GM23338 (cell line): ENCODE measurements around the gene MMP15. TPM values are rescaled to one million over a fixed set of nuclear protein-coding genes. Genes with fewer than 3 reads are reported as not detected.

Experiments used
- ATAC-seq: fragments of 200-7000 bp; cut with Tn5 transposase; 3 replicates; pipeline ENCODE4 v1.9.1; 2020
- DNase-seq: peaks from one replicate; pipeline ENCODE4 v3.0.0-alpha.2; 2015; ENCODE audit warnings: low spot score
- H2AFZ ChIP-seq: fragments of 200-600 bp; sonication (generic); 2 replicates; pipeline ENCODE4 v1.8.0; 2016; ENCODE audit warnings: antibody characterized with exemption, mild to moderate bottlenecking, moderate library complexity
- H3F3A ChIP-seq: fragments of 200-600 bp; sonication (generic); replicated peaks from 2 replicates; pipeline ENCODE4 v1.8.0; 2017; ENCODE audit warnings: antibody characterized with exemption, mixed run types, low read depth
- H3K27ac ChIP-seq: fragments of 200-600 bp; sonication (generic); 2 replicates; pipeline ENCODE4 v1.6.1; 2016; ENCODE audit warnings: low read depth
- H3K27me3 ChIP-seq: fragments of 200-600 bp; sonication (generic); 2 replicates; pipeline ENCODE4 v1.8.0; 2016; ENCODE audit warnings: mild to moderate bottlenecking, mixed run types, moderate library complexity; ENCODE audit not compliant: insufficient read depth
- H3K36me3 ChIP-seq: fragments of 200-600 bp; sonication (generic); 2 replicates; pipeline ENCODE4 v1.8.0; 2016; ENCODE audit warnings: mild to moderate bottlenecking; ENCODE audit not compliant: insufficient read depth
- H3K4me1 ChIP-seq: fragments of 200-600 bp; sonication (generic); 2 replicates; pipeline ENCODE4 v1.8.0; 2016; ENCODE audit warnings: mild to moderate bottlenecking, moderate library complexity; ENCODE audit not compliant: insufficient read depth
- H3K4me2 ChIP-seq: fragments of 200-600 bp; sonication (generic); 2 replicates; pipeline ENCODE4 v1.7.1; 2017; ENCODE audit warnings: mixed run types
- H3K4me3 ChIP-seq: fragments of 200-600 bp; sonication (generic); 2 replicates; pipeline ENCODE4 v1.6.1; 2016; ENCODE audit warnings: mixed run types
- H3K79me2 ChIP-seq: fragments of 200-600 bp; sonication (generic); replicated peaks from 2 replicates; pipeline ENCODE4 v1.8.0; 2017; ENCODE audit warnings: mild to moderate bottlenecking; ENCODE audit not compliant: insufficient read depth
- H3K9me2 ChIP-seq: fragments of 200-600 bp; sonication (generic); 2 replicates; pipeline ENCODE4 v1.8.0; 2017; ENCODE audit not compliant: insufficient read depth
- H4K20me1 ChIP-seq: fragments of 200-600 bp; sonication (generic); replicated peaks from 2 replicates; pipeline ENCODE4 v1.8.0; 2017; ENCODE audit warnings: mild to moderate bottlenecking; ENCODE audit not compliant: insufficient read depth
- H3K27ac Mint-ChIP-seq: 2 replicates; pipeline ENCODE4 v1.8.0; 2020; ENCODE audit warnings: inconsistent platforms, mild to moderate bottlenecking, moderate library complexity, mixed read lengths
- H3K27me3 Mint-ChIP-seq: 3 replicates; pipeline ENCODE4 v1.8.0; 2022; ENCODE audit warnings: low read depth, mild to moderate bottlenecking, moderate library complexity, mixed read lengths, inconsistent platforms; ENCODE audit not compliant: insufficient read depth, poor library complexity
- H3K36me3 Mint-ChIP-seq: 3 replicates; pipeline ENCODE4 v1.8.0; 2021; ENCODE audit warnings: low read depth, mild to moderate bottlenecking, inconsistent platforms, moderate library complexity, mixed read lengths
- H3K4me1 Mint-ChIP-seq: 3 replicates; pipeline ENCODE4 v1.8.0; 2020; ENCODE audit warnings: mild to moderate bottlenecking, inconsistent platforms, mixed read lengths
- H3K4me3 Mint-ChIP-seq: 3 replicates; pipeline ENCODE4 v1.8.0; 2021; ENCODE audit warnings: moderate library complexity, mild to moderate bottlenecking, inconsistent platforms, mixed read lengths
- H3K9me3 Mint-ChIP-seq: 3 replicates; pipeline ENCODE4 v1.8.0; 2020; ENCODE audit warnings: moderate library complexity, mild to moderate bottlenecking, inconsistent platforms, mixed read lengths
- CREB1 ChIP-seq: fragments of 250-450 bp; sonication (Bioruptor Pico); IDR thresholded peaks from 2 replicates; pipeline ENCODE4 v1.5.0; 2020; ENCODE audit warnings: low read depth, mild to moderate bottlenecking, moderate library complexity
- EZH2 ChIP-seq: fragments of 200-600 bp; sonication (generic); IDR thresholded peaks from one replicate; pipeline ENCODE4 v1.8.0; 2017; ENCODE audit warnings: antibody characterized with exemption, mild to moderate bottlenecking, low read depth; ENCODE audit not compliant: unreplicated experiment
- EZH2phosphoT487 ChIP-seq: fragments of 200-600 bp; sonication (generic); IDR thresholded peaks from one replicate; pipeline ENCODE4 v1.8.1; 2018; ENCODE audit warnings: antibody characterized with exemption; ENCODE audit not compliant: unreplicated experiment
- JUNB ChIP-seq: IDR thresholded peaks from one replicate; pipeline ENCODE4 v1.6.1; 2016; ENCODE audit warnings: antibody characterized with exemption; ENCODE audit not compliant: unreplicated experiment
- NANOG ChIP-seq: IDR thresholded peaks from 2 replicates; pipeline ENCODE4 v1.6.1; 2016; ENCODE audit warnings: antibody characterized with exemption, borderline replicate concordance
- POLR2AphosphoS5 ChIP-seq: IDR thresholded peaks from 2 replicates; pipeline ENCODE4 v1.6.1; 2016; ENCODE audit warnings: antibody characterized with exemption, low read depth
- ZNF114 ChIP-seq: fragments of 250-450 bp; sonication (Bioruptor Pico); IDR thresholded peaks from 2 replicates; pipeline ENCODE4 v1.5.0; 2020; ENCODE audit warnings: mild to moderate bottlenecking, moderate library complexity
- ZNF331 ChIP-seq: fragments of 250-450 bp; sonication (Bioruptor Pico); IDR thresholded peaks from 2 replicates; pipeline ENCODE4 v1.5.0; 2020; ENCODE audit warnings: low read depth, mild to moderate bottlenecking, moderate library complexity
- polyA plus RNA-seq: library from polyadenylated mRNA; unstranded; fragments of >200 nt; fragmentation: Nextera tagmentation; extraction: Ambion mirVana; gene quantifications from 2 replicates; pipeline ENCODE4 v1.2.1, GENCODE V29; 2016
- total RNA-seq: library from RNA; depleted of rRNA; stranded (reverse); fragments of >200 nt; shearing (Covaris generic); gene quantifications from 2 replicates; pipeline ENCODE4 v1.2.3, GENCODE V29; 2014
- TF ChIP-seq, protein P1 (sequence below): fragments of 250-450 bp; sonication (Bioruptor Pico); IDR thresholded peaks from 2 replicates; pipeline ENCODE4 v1.5.0; 2020; ENCODE audit warnings: mild to moderate bottlenecking, moderate library complexity
- TF ChIP-seq, protein P2 (sequence below): IDR thresholded peaks from 2 replicates; pipeline ENCODE4 v1.6.1; 2016; ENCODE audit warnings: antibody characterized with exemption
- TF ChIP-seq, protein P3 (sequence below), 2 experiments: fragments of 200-600 bp in 1 of 2; sonication (generic) in 1 of 2; conservative IDR thresholded peaks; 2 replicates each; pipeline versions ENCODE4 v1.5.1 to v1.6.1; 2016 to 2017; ENCODE audit warnings: antibody characterized with exemption in 2 of 2, low read depth in 2 of 2, mild to moderate bottlenecking in 2 of 2, moderate library complexity in 1 of 2

MMP15 gene
- total and polyA plus RNA-seq, 2 experiments from 2014 or later = 10.9 to 79.1 TPM

DNA sequence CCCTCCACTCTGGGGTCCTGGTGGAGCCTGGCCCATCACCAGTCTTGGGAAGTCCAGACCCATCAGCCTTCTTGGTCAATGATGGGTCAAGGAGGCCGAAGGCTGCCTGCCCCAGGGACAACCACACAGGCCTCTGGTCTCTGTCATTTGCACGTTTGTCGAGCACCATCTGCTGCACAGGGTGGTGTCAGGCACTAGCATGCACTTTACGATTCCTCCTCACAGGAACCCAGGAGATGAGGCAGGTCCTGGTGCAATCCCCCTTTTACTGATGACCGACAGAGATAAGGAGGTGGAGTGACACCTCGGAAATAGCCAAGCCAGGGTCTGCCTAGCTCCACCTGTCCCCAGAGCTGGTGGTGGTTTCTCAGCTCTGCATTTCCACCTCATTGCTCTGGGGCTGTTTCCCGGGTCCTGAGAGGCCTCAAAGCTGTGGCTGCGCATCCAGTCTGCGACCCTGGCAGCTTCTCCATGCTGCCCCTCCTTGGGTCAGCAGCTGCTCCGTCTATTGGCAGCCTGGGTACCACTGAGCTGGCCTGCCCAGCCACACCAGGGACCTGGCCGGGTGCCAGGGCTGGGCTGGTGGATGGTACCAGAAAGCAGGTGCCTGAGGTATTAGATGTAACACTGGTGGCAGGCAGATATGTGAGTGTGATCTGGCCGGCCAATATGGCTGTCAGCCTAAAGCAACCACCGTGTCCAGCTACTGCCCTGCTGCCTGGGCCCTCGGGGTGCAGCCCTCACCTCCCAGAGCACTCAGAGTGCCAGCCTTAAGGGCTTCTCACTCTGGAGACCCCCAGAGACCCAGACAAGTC is 10.0 kb downstream of the MMP15 start:
- Histone ChIP-seq H3K27ac (no peak overlapping the region), H2AFZ (no peak overlapping the region), H4K20me1 (no peaks in the 10 kb centered on the region; the same call in 1 of the 2 replicates), H3K4me1 (peaks cover 5% of the 10 kb centered on the region), H3K4me3 (no peak overlapping the region), H3K9me2 (no peaks in the 10 kb centered on the region), H3K27me3 (no peaks in the 10 kb centered on the region), H3K36me3 (no peaks in the 10 kb centered on the region; the same call in 1 of the 2 replicates), H3K4me2 (no peak overlapping the region), H3F3A (0 out of 2 replicates have a peak, but pooled peaks cover 2% of the 10 kb centered on the region), H3K79me2 (peaks cover 13% of the 10 kb centered on the region; the same call in 1 of the 2 replicates)
- Mint-ChIP-seq H3K27ac (no peak overlapping the region), H3K4me1 (peaks cover 14% of the 10 kb centered on the region), H3K4me3 (no peak overlapping the region), H3K27me3 (peaks cover 5% of the 10 kb centered on the region), H3K36me3 (peaks cover 30% of the 10 kb centered on the region), H3K9me3 (peaks cover 4% of the 10 kb centered on the region; the same call in 1 of the 3 replicates)
- TF ChIP-seq, protein P1, sequence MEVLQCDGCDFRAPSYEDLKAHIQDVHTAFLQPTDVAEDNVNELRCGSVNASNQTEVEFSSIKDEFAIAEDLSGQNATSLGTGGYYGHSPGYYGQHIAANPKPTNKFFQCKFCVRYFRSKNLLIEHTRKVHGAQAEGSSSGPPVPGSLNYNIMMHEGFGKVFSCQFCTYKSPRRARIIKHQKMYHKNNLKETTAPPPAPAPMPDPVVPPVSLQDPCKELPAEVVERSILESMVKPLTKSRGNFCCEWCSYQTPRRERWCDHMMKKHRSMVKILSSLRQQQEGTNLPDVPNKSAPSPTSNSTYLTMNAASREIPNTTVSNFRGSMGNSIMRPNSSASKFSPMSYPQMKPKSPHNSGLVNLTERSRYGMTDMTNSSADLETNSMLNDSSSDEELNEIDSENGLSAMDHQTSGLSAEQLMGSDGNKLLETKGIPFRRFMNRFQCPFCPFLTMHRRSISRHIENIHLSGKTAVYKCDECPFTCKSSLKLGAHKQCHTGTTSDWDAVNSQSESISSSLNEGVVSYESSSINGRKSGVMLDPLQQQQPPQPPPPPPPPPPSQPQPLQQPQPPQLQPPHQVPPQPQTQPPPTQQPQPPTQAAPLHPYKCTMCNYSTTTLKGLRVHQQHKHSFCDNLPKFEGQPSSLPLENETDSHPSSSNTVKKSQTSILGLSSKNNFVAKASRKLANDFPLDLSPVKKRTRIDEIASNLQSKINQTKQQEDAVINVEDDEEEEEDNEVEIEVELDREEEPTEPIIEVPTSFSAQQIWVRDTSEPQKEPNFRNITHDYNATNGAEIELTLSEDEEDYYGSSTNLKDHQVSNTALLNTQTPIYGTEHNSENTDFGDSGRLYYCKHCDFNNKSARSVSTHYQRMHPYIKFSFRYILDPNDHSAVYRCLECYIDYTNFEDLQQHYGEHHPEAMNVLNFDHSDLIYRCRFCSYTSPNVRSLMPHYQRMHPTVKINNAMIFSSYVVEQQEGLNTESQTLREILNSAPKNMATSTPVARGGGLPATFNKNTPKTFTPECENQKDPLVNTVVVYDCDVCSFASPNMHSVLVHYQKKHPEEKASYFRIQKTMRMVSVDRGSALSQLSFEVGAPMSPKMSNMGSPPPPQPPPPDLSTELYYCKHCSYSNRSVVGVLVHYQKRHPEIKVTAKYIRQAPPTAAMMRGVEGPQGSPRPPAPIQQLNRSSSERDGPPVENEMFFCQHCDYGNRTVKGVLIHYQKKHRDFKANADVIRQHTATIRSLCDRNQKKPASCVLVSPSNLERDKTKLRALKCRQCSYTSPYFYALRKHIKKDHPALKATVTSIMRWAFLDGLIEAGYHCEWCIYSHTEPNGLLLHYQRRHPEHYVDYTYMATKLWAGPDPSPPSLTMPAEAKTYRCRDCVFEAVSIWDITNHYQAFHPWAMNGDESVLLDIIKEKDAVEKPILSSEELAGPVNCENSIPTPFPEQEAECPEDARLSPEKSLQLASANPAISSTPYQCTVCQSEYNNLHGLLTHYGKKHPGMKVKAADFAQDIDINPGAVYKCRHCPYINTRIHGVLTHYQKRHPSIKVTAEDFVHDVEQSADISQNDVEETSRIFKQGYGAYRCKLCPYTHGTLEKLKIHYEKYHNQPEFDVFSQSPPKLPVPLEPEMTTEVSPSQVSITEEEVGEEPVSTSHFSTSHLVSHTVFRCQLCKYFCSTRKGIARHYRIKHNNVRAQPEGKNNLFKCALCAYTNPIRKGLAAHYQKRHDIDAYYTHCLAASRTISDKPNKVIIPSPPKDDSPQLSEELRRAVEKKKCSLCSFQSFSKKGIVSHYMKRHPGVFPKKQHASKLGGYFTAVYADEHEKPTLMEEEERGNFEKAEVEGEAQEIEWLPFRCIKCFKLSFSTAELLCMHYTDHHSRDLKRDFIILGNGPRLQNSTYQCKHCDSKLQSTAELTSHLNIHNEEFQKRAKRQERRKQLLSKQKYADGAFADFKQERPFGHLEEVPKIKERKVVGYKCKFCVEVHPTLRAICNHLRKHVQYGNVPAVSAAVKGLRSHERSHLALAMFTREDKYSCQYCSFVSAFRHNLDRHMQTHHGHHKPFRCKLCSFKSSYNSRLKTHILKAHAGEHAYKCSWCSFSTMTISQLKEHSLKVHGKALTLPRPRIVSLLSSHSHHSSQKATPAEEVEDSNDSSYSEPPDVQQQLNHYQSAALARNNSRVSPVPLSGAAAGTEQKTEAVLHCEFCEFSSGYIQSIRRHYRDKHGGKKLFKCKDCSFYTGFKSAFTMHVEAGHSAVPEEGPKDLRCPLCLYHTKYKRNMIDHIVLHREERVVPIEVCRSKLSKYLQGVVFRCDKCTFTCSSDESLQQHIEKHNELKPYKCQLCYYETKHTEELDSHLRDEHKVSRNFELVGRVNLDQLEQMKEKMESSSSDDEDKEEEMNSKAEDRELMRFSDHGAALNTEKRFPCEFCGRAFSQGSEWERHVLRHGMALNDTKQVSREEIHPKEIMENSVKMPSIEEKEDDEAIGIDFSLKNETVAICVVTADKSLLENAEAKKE (CRISPR knock-in tag) = no peak
- no peak for DNase-seq
- ATAC-seq = no peak

DNA sequence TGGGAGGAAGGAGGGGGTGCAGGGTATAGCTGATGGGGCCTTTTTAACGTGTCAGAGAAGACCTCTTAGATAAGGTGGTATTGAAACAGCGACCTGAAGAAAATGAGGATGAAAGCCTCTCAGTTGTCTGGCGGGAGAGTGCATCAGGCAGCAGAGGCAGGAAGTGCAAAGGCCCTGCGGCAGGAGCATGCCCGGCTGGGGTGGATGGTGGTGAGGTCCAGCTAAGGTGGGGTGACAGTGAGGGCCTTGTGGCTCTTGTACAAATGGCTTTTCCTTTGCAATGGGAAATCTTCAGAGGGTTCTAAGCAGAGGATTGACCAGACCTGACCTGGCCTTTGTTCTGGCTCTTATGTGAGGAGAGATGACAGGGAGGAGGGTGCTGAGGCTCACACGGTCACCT is 11.4 kb downstream of the MMP15 start:
- Mint-ChIP-seq H3K4me1 (peaks cover 11% of the 10 kb centered on the region), H3K27ac (no peak overlapping the region), H3K27me3 (peaks cover 5% of the 10 kb centered on the region), H3K9me3 (peaks cover 4% of the 10 kb centered on the region; the same call in 1 of the 3 replicates), H3K4me3 (no peak overlapping the region), H3K36me3 (peaks cover 31% of the 10 kb centered on the region)
- no peaks in the 10 kb centered on the region; the same call in 1 of the 2 replicates for H3K36me3 ChIP-seq
- H3K79me2 ChIP-seq = 0 out of 2 replicates have a peak, but pooled peaks cover 9% of the 10 kb centered on the region
- H3K4me3 ChIP-seq = no peak overlapping the region
- no peak overlapping the region for H2AFZ ChIP-seq
- H3K27me3 ChIP-seq = no peaks in the 10 kb centered on the region
- 0 out of 2 replicates have a peak, but pooled peaks cover 2% of the 10 kb centered on the region for H3F3A ChIP-seq
- DNase-seq (no peak), ATAC-seq (no peak)
- no peaks in the 10 kb centered on the region for H3K9me2 ChIP-seq
- no peak overlapping the region for H3K27ac ChIP-seq
- no peaks in the 10 kb centered on the region; the same call in 1 of the 2 replicates for H4K20me1 ChIP-seq
- H3K4me2 ChIP-seq = no peak overlapping the region
- H3K4me1 ChIP-seq = peaks cover 3% of the 10 kb centered on the region
- TF ChIP-seq CREB1 (CRISPR knock-in tag) (no peak), EZH2 (no peak), EZH2phosphoT487 (no peak), ZNF331 (no peak), NANOG (no peak), ZNF114 (CRISPR knock-in tag) (no peak), JUNB (no peak), POLR2AphosphoS5 (no peak)
- TF ChIP-seq, protein P2, sequence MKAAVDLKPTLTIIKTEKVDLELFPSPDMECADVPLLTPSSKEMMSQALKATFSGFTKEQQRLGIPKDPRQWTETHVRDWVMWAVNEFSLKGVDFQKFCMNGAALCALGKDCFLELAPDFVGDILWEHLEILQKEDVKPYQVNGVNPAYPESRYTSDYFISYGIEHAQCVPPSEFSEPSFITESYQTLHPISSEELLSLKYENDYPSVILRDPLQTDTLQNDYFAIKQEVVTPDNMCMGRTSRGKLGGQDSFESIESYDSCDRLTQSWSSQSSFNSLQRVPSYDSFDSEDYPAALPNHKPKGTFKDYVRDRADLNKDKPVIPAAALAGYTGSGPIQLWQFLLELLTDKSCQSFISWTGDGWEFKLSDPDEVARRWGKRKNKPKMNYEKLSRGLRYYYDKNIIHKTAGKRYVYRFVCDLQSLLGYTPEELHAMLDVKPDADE = no peak
- TF ChIP-seq, protein P3, sequence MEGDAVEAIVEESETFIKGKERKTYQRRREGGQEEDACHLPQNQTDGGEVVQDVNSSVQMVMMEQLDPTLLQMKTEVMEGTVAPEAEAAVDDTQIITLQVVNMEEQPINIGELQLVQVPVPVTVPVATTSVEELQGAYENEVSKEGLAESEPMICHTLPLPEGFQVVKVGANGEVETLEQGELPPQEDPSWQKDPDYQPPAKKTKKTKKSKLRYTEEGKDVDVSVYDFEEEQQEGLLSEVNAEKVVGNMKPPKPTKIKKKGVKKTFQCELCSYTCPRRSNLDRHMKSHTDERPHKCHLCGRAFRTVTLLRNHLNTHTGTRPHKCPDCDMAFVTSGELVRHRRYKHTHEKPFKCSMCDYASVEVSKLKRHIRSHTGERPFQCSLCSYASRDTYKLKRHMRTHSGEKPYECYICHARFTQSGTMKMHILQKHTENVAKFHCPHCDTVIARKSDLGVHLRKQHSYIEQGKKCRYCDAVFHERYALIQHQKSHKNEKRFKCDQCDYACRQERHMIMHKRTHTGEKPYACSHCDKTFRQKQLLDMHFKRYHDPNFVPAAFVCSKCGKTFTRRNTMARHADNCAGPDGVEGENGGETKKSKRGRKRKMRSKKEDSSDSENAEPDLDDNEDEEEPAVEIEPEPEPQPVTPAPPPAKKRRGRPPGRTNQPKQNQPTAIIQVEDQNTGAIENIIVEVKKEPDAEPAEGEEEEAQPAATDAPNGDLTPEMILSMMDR (conservative IDR thresholded peaks at IDR 0.05; ENCODE audit: low read depth in 2 of 2) = no peak
